Activated CD8-positive, alpha-beta memory T cell treated with anti-CD3 and anti-CD28 coated beads, Interleukin-2, amount 50 U/mL, for 24 hours (primary cell): ENCODE results near the gene ARL14.

ENCODE experiments used
- DNase-seq: peaks from one replicate; pipeline ENCODE4 v3.0.0-alpha.2; 2020; ENCODE audit errors: extremely low read depth

Gene ARL14

DNA sequence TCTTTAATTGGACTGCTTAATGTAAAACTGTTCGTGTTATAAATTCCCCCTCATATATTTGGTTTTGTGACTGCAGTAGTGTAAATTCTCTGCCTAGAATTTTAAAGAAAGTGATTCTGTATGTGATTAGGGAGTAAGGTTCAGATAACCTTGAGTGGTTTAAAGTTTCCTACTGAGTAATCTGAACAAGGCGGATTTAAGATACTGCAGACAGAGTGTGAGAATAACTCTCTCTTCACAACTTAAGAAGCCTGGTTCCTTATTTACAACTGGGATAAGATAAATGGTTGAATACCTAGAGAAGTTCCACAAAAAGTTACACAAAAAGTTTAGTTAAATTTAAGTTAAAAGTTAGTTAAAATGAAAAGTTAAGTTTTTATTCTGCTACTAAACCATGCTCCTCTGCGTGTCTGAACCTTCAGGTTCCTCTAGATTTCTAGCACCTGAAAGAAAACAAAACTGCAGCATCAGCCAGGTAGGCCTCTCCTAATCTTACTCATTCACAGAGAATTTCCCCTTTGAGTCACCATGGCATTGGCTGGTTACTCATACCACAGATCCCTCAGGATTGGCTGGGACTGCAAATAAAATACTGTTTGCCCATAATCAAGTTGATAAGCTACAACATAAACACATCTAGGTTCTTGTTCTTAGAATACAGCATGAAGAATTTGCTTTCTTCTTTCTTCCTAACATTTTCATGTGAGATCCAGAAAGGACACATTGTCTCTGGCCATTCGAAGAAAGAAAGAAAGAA lies at the start of gene ARL14:
TSS of gene ARL14 (plus strand) at position 614 of the 757 bp plus-strand sequence. CDS start 187 bp downstream, outside the sequence.
- DNase-seq = no peak

DNA sequence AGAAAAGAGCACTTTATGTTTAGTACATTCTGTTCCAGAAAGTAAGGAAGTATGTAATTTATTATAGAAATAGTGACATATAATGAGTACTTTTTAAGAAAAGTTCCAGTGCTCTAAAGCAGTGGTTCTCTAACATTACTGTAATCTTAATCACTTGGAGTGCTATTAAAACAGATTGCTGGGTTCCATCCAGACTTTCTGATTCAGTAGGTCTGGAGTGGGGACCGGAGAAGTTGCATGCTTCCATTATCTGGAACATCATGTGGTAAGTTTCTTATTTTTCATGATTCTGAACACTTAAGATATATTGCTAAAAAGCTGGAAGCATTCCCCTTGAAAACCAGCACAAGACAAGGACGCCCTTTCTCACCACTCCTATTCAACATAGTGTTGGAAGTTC lies 47.5 kb upstream of the ARL14 start:
- no peak for DNase-seq

DNA sequence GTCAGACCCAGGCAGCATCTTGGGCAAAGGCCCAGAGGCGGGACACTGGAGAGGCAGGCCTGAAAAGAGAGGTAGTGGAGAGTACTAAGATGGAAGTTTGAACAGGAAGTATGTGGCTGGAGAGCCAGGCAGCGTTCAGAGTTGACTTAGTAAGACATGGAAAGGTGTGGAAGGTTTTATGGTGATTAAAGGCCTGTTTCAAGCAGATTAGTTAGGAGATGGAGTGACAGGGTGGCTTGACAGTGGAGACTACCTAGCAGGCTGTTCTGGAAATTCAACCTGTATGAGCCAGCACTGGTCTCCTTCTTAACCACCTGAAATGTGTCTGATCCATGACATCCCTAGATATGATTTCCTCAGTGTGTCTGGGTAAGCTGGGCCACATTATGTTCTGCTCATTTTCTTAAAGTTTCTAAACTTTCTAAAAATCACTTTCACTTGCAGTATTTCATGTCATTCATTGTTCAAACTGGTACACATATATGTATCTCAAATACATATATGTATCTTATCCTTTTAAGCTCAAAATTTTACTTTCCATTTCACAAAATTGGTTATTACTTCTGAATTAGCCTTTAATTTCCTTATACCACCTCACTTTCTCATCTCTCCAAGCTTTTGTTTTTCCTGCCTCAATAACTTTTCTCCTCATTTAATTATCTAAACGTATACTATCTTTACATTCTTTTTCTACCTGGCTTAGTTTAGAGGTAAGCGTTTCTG lies 43.4 kb upstream of the ARL14 start:
- DNase-seq = no peak

DNA sequence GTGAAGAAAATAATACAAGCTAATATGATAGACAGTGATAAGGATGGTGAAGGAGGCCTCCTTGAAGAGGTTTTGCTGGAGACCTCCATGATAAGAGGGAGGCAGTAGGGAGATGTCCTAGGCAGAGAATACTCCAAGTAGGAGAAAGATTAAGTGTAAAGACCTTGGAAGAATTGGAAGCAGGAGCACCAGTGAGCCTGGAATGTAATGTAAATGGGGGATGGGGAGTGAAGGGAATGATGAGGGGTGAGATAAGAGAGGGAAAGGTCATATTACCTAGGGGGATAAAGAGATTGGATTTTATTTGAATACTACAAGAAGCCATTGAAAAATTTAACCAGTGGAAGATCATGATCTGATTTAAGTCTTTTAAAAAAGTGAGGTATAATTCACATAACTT lies 41.7 kb upstream of the ARL14 start:
- DNase-seq = no peak

GRCh38 chr3:160637086-160637485 lies 39.9 kb upstream of the ARL14 start:
- no peak for DNase-seq

- no peak for DNase-seq
Measured at GRCh38 chr3:160638184-160638583, 38.8 kb upstream of the ARL14 start.

DNA sequence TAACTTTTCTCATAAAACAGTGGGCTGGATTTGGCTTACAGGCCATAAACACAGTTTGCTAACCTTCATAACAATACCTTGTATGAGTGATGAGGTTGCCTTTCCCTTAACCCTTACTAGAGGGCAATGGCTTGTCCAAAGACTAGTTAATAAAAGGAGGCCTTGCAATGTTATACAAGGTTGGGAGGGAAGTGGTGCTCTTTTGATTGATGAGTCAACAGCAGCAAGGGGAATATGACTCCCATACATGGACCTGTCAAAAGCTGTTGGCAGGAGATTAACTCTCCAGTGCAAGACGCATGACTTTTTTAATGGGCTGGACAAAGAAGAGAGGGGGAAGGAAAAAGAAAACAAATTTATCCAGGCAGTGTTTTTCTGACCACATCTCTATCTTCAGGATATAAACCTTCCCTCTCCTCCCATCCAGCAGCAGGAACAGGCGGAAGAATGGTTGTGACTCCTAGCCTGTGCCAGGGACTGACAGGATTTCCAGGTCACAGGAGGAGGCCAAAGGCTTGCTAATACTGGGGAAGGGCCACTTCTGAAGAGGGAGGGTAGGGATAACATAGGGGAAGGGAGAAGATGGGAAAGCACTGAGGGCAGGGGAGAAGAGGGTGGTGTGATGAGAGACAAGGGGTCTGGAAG lies 35.2 kb upstream of the ARL14 start:
- no peak for DNase-seq

GRCh38 chr3:160643994-160644393 lies 33.0 kb upstream of the ARL14 start:
- no peak for DNase-seq

DNA sequence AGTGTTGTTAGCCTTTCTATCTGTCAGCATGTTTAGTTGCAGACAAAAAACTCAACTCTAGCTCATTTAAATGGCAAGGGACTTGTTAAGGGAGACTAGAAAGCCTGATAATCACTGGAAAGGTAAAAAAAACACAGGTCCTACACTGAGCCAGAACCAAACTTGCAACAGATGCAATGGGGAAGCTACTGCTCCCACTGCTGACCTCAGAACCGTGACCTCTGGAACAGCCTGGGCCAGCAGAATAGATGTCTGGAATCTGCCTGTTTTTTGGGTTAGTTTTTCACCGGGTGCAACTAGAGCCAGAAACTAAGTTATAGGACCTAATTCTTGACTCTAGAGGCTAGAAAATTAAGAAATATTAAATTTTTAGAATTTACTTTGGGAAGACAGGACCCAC lies 32.5 kb upstream of the ARL14 start:
- DNase-seq = no peak

GRCh38 chr3:160648701-160649100 lies 28.3 kb upstream of the ARL14 start:
- no peak for DNase-seq

DNA sequence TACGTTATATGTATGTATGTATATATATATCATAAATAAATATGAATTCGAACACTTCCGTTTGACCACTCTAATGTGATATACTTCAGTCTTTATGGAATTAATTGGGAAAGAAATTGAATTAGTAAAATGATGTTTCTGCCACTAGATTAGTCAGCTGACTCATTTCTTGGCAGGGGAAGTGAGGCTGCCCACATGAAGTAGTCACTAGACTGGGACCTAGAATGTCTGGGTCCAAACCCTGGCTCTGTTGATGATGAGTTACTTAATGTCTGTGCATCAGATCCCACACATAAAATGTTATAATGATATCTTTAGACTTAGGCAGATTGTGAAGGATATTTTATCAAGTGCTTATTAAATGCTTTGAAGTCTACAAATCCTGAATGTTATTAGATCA lies 27.4 kb upstream of the ARL14 start:
- no peak for DNase-seq

- no peak for DNase-seq
Measured at GRCh38 chr3:160653512-160653911, 23.4 kb upstream of the ARL14 start.

DNA sequence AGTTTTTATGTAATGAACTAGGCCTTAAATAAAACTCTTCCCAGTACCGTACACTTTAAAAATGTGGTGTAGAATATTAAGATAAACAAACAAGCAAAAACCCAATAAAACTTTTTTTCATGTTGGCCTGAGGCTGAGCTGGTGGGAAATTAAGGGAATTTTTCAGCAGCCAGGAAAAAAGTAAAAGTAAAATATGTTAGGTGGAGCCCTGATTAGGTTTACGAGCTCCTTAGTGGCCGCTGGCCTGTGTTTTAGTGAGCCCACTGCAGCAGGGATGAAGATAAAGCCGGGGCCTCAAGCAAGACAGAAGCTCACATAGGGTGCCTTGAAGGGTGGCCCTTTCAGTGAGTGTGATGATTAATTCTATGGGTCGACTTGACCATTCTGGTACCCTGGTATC lies 16.1 kb upstream of the ARL14 start:
- no peak for DNase-seq

GRCh38 chr3:160661660-160662059 lies 15.3 kb upstream of the ARL14 start:
- DNase-seq = no peak

GRCh38 chr3:160665231-160665630 lies 11.7 kb upstream of the ARL14 start:
- no peak for DNase-seq

DNA sequence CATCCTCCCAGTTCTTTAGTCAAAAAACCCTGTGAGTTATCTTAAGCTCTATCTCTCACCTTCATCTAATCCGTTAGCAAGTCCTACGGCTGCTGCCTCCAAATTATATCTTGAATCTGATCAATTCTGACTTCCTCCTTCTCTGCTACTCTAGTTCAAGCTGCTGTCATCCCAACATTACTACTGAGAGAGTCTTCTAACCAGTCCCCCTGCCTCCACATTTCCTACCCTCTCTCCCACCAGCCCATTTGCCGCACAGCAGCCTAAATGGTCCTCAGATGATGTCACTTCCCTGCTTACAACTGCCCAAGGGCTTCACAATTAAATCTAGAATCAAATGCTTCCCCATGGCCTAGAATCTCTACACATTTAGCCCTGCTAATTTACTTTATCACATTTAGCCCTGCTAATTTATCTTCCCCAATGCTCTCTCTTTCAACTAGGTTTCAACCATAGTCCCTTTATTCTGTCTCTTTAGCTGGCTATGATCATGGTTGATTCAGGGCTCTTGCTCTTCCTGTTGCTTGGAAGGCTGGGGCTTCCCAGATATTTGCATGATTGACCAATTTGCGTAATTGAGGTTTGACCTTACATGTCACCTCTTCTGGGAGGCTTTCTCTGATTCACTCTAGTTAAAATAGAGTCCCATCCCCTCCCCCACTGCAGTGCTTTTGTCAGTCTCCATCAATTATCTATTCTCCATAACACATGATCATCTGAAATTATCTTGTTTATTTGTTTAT lies 11.0 kb upstream of the ARL14 start:
- no peak for DNase-seq

DNA sequence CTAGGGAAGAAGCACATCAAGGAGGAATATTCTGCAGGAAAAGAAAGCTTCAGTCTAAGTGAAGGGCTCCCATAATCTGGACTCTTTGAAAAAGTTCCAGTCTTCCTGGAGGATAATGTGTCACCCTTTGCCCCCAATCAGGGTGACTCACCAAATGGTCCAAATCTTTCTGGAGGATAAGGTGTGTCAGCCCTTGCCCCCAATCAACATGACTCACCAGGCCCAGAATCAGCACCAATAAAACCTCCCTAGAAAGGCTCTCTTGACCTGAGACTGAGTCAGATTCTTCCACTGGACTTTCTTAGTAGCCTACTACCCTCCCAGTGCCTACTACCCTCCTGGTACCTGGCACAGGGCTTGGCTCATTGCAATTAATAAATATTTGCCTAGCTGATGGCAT lies 9.5 kb upstream of the ARL14 start:
- DNase-seq = no peak

DNA sequence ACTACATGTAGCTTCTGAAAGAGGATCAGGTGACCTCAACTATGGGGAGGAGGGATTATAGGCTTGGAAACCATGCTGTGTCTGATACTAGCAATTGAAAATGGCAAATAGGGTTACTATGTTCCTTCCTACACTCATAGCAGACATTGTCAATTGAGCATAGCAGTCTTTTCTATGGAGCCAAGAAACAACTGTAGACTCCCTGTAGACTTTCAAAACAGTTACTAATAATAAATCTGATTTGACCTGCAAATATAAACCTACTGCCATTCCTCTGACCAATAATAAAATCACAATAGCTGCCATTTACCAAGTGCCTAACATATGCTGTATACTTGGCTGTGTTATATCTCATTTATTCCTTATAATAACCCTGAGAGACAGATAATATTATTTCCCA lies 8.5 kb upstream of the ARL14 start:
- DNase-seq = no peak

DNA sequence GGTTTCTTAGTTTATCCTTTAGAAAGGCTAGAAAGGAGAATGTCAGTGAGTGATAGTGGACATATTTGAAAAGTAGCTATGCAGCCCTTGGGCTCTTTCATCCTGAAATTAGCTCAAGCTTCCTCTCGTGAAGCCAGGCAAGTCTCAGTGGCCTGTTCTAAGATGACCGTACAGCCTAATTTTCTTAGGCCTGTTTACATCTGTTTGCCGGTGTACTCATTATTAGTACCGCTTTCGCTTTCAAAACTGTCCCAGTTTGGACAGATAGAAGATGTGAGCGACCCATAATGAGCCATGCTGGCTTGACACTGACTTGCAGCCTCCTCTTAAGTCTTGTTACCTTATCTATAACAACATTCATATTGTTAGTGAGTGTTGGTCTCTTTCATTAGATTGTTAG lies 5.7 kb upstream of the ARL14 start:
- no peak for DNase-seq

- no peak for DNase-seq
Measured at GRCh38 chr3:160671995-160672394, 5.0 kb upstream of the ARL14 start.

DNA sequence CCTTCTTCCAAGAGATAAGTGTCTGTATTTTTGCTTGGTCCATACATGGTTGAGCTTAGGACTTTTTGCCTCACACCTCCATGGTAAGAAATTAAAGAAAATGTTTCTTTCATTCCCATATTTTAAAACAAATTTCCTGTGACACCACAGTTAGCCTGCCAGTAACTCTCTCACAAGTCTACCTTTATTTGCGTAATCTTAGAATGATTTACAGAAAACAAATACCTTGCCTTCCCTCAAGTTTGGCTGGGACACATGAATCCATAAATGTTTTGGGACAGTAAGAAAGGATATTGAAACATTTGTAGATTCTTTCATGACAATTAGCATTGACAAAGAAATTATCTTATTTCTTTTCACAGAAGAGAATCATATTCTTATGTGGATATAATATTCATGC lies 3.8 kb upstream of the ARL14 start:
- DNase-seq = no peak

DNA sequence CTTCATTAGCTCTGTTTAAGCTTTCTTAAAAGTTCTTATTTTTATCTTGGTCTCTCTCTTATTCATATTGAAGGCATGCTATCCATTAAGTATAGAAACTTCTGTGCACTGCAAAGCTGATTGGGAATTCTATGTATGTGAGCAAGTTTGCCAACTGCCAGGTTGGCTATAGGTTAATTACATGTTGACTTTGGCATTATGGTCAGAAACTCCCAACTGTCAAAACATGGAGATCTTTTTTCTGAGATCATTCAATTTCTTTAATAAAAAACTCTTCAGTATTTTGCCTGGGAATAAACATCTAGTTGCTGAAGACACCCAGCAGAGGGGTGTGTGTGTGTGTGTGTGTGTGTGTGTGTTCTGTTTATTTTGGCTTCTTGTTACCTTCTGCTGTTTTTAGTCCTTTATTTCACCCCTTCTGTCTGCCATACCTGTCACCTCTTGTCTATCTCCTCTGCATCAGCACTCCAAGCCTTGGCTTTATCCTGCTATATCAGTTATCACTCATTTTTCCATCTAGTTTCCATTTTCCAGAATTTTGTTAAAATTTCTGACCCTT lies 1.3 kb upstream of the ARL14 start:
- DNase-seq = no peak
